ENCODE results near the gene PTPRT. TPM values are rescaled to one million over a fixed set of nuclear protein-coding genes. Genes with fewer than 3 reads are reported as not detected.

PTPRT gene
- total RNA-seq, 2 donors from 2014 or later = not detected

DNA sequence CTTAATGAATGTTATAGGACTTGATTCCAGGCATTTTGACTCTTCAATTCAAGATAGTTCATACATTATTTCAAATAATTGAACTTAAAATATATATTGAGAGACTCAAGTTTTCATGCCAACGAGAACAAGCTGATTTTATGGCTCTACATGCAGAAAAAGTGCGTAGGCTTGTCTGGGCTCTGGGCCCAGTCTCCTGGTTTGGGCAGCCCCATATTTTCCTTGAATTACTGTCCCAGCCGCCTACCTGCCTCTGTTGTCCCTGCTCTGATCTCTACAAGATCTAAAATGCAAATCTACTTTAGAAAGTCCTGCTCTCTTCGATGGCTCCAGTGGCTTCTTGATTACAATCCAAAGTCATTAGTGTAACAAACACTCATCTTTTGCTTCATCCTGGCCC lies 1034.1 kb downstream of the PTPRT start:
- Histone ChIP-seq H3K27me3 (replicated peaks; ENCODE audit: insufficient read depth) (no peaks in the 10 kb centered on the region), H3K27ac (no peak overlapping the region), H3K36me3 (no peaks in the 10 kb centered on the region), H3K4me3 (no peak overlapping the region), H3K9me3 (no peaks in the 10 kb centered on the region), H3K4me1 (ENCODE audit: control insufficient read depth in 1 of 2, low read depth in 2 of 2) (no peaks in the 10 kb centered on the region)
- DNase-seq (ENCODE audit: low spot score) = no peak
- ATAC-seq (ENCODE audit: insufficient number of reproducible peaks, low FRiP score, low read depth) = no peak
- TF ChIP-seq, protein P1, sequence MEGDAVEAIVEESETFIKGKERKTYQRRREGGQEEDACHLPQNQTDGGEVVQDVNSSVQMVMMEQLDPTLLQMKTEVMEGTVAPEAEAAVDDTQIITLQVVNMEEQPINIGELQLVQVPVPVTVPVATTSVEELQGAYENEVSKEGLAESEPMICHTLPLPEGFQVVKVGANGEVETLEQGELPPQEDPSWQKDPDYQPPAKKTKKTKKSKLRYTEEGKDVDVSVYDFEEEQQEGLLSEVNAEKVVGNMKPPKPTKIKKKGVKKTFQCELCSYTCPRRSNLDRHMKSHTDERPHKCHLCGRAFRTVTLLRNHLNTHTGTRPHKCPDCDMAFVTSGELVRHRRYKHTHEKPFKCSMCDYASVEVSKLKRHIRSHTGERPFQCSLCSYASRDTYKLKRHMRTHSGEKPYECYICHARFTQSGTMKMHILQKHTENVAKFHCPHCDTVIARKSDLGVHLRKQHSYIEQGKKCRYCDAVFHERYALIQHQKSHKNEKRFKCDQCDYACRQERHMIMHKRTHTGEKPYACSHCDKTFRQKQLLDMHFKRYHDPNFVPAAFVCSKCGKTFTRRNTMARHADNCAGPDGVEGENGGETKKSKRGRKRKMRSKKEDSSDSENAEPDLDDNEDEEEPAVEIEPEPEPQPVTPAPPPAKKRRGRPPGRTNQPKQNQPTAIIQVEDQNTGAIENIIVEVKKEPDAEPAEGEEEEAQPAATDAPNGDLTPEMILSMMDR (IDR thresholded peaks at IDR 0.05) = no peak

DNA sequence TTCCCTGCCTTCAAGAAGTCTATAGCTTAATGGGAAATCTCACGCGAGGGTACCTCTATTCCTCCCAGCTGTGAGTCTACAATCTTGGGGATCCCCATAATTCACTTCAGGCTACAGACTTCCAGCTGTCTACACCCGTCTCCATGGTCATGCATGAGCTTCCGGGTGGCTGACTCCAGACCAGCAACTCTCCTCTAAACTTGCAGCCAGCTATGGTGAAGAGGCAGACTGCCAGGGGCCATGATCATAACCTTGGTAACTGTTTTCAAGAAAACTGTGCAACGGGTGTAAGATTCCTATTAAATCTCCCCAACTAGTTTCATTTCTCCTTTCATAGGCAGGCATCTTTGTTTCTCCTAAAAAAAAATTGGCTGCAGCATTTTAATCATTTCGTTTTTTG lies 1037.1 kb downstream of the PTPRT start:
- DNase-seq (ENCODE audit: low spot score) (no peak), ATAC-seq (ENCODE audit: insufficient number of reproducible peaks, low FRiP score, low read depth) (no peak)
- H3K27me3 ChIP-seq (replicated peaks; ENCODE audit: insufficient read depth) = no peaks in the 10 kb centered on the region
- no peaks in the 10 kb centered on the region for H3K36me3 ChIP-seq
- H3K9me3 ChIP-seq = no peaks in the 10 kb centered on the region
- H3K4me1 ChIP-seq (ENCODE audit: control insufficient read depth in 1 of 2, low read depth in 2 of 2) = no peaks in the 10 kb centered on the region
- TF ChIP-seq, protein P1 (IDR thresholded peaks at IDR 0.05) = no peak
- H3K27ac ChIP-seq = no peak overlapping the region
- H3K4me3 ChIP-seq = no peak overlapping the region

DNA sequence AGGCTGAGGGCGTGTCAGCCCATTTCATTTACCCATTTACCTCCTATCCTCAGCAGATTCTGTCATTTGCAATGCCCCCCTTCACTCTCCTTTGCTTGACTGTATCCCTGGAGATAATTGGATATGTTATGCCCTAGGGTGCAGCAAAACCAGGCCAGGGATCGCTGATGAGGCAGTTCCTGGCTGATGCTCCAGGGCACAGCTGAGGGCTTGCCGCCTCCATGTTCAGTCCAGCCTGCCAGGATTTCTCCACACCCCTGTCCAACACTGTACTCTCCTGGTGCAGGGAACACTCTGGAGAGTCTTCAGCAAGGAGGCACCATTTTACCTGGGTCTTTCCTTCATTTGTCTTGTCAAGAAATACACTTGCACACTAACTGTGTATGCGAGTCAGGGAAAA lies 1039.5 kb downstream of the PTPRT start:
- TF ChIP-seq, protein P1 (IDR thresholded peaks at IDR 0.05) = no peak
- no peaks in the 10 kb centered on the region for H3K36me3 ChIP-seq
- no peaks in the 10 kb centered on the region for H3K9me3 ChIP-seq
- no peak overlapping the region for H3K27ac ChIP-seq
- H3K4me1 ChIP-seq (ENCODE audit: control insufficient read depth in 1 of 2, low read depth in 2 of 2) = no peaks in the 10 kb centered on the region
- DNase-seq (ENCODE audit: low spot score) (no peak), ATAC-seq (ENCODE audit: insufficient number of reproducible peaks, low FRiP score, low read depth) (no peak)
- no peaks in the 10 kb centered on the region for H3K27me3 ChIP-seq (replicated peaks; ENCODE audit: insufficient read depth)
- H3K4me3 ChIP-seq = no peak overlapping the region

DNA sequence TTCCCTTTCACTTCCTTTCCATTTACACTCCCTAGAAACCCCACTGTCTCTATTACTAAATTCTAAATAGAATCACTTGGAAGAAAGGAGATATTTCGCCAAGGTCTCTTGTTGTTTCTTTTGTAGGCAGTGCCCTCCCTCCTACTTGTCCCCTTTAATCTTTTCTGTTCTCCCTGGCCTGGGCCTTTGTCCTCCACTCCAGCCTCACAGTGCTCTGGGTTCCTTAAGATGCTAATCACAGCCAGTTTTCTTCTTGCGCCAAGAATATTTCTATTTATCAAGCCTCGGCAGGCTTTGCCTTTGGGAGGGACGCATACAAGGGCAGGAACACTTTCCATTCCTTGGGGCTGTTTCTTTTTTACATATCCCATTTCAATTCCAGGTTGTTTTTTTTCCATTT lies 1051.0 kb downstream of the PTPRT start:
- Histone ChIP-seq H3K4me1 (ENCODE audit: control insufficient read depth in 1 of 2, low read depth in 2 of 2) (no peaks in the 10 kb centered on the region), H3K27ac (no peak overlapping the region), H3K9me3 (no peaks in the 10 kb centered on the region), H3K36me3 (no peaks in the 10 kb centered on the region), H3K4me3 (no peak overlapping the region), H3K27me3 (replicated peaks; ENCODE audit: insufficient read depth) (no peaks in the 10 kb centered on the region)
- DNase-seq (ENCODE audit: low spot score) = no peak
- TF ChIP-seq, protein P1 (IDR thresholded peaks at IDR 0.05) = no peak
- ATAC-seq (ENCODE audit: insufficient number of reproducible peaks, low FRiP score, low read depth) = no peak

DNA sequence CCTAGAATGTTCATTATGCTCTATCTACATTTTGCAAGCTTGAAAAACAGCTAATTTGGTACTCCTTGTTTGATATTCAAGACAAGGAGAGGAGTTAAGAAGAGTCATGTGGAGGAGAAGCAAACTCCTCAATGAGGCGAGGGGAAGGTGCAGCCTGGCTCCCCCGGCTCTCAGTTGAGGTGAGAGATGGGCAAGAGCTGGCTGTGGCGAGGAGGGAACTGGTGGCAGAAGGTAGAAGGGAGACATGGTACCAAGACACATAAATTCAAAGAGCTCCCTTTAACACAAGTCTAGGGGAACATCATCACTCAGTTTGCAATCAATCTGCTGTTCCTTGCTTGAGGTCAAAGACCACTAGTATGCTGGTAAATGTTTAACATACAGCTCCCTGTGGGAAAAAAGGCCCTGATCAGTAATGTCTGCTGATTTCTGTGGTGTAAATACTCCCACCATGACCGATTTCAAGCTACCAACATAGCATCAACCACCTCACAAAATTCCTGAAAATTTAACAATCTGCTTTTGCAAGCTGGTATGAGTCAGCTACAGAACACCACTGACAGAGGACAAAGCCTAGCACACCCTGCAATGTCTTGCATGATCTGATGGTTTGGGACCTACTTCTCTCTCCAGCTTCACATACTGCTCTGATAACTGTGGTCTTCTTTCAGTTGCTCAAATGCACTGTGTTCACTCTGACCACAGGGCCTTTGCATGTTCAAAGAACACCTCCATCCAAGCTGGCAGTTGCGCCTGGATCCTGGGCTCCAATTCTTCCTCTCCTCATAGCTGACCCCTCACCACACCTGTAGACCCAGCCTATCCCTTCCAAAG lies 1055.2 kb downstream of the PTPRT start:
- Histone ChIP-seq H3K4me1 (ENCODE audit: control insufficient read depth in 1 of 2, low read depth in 2 of 2) (no peaks in the 10 kb centered on the region), H3K4me3 (no peak overlapping the region), H3K9me3 (no peaks in the 10 kb centered on the region), H3K27me3 (replicated peaks; ENCODE audit: insufficient read depth) (no peaks in the 10 kb centered on the region), H3K27ac (no peak overlapping the region), H3K36me3 (no peaks in the 10 kb centered on the region)
- ATAC-seq (ENCODE audit: insufficient number of reproducible peaks, low FRiP score, low read depth) (no peak), DNase-seq (ENCODE audit: low spot score) (no peak)
- TF ChIP-seq, protein P1 (IDR thresholded peaks at IDR 0.05) = no peak
